Natural killer cell (primary cell): ENCODE measurements around the gene EXOSC1. TPM values are rescaled to one million over a fixed set of nuclear protein-coding genes. Genes with fewer than 3 reads are reported as not detected.

ENCODE experiments used
- ATAC-seq, 3 donors: fragments of 150-1000 bp in 2 of 3; fragments of 200-7000 bp in 1 of 3; cut with Tn5 transposase; 1 replicate in 1 of 3; 2 replicates in 2 of 3; pipeline ENCODE4 v1.10.0; 2021; ENCODE audit warnings: mild to moderate bottlenecking in 2 of 3, moderate library complexity in 2 of 3
- DNase-seq, 2 donors: peaks; one replicate each; pipeline versions ENCODE4 v3.0.0 to v3.0.0-alpha.2; 2013 to 2021; ENCODE audit warnings: mixed read lengths in 1 of 2
- H3K27ac ChIP-seq: one replicate; pipeline ENCODE4 v1.5.1; 2013; ENCODE audit warnings: mild to moderate bottlenecking, low read length
- H3K27me3 ChIP-seq: one replicate; pipeline ENCODE4 v1.6.1; 2013; ENCODE audit warnings: low read length; ENCODE audit not compliant: control insufficient read depth, insufficient read depth
- H3K36me3 ChIP-seq: one replicate; pipeline ENCODE4 v1.6.1; 2013; ENCODE audit warnings: low read length; ENCODE audit not compliant: control insufficient read depth, insufficient read depth
- H3K4me1 ChIP-seq: one replicate; pipeline ENCODE4 v1.6.1; 2013; ENCODE audit warnings: low read length; ENCODE audit not compliant: control insufficient read depth, insufficient read depth
- H3K4me3 ChIP-seq: one replicate; pipeline ENCODE4 v1.5.1; 2013; ENCODE audit warnings: low read length
- H3K9me3 ChIP-seq: one replicate; pipeline ENCODE4 v1.6.1; 2013; ENCODE audit warnings: low read length; ENCODE audit not compliant: control insufficient read depth, insufficient read depth
- H3K27ac Mint-ChIP-seq, 2 donors: one replicate each; pipeline ENCODE4 v1.8.0; 2022; ENCODE audit warnings: mild to moderate bottlenecking in 2 of 2, mixed read lengths in 2 of 2, moderate library complexity in 1 of 2
- H3K27me3 Mint-ChIP-seq, 2 donors: one replicate each; pipeline ENCODE4 v1.8.0; 2022; ENCODE audit warnings: low read depth in 2 of 2, mixed read lengths in 2 of 2
- H3K36me3 Mint-ChIP-seq: one replicate; pipeline ENCODE4 v1.8.0; 2022; ENCODE audit warnings: mixed read lengths
- H3K4me1 Mint-ChIP-seq, 2 donors: one replicate each; pipeline ENCODE4 v1.8.0; 2022; ENCODE audit warnings: mixed read lengths in 2 of 2
- H3K4me3 Mint-ChIP-seq: one replicate; pipeline ENCODE4 v1.8.0; 2022; ENCODE audit warnings: mild to moderate bottlenecking, moderate library complexity, mixed read lengths
- H3K9me3 Mint-ChIP-seq, 2 donors: one replicate each; pipeline ENCODE4 v1.8.0; 2022; ENCODE audit warnings: mixed read lengths in 2 of 2
- CTCF ChIP-seq: fragments of 200-600 bp; IDR thresholded peaks from one replicate; pipeline ENCODE4 v1.8.0; 2022; ENCODE audit warnings: antibody characterized with exemption
- WGBS: methylation state at CpG from one replicate; pipeline ENCODE4 v1.1.7; 2013; ENCODE audit warnings: missing lambda C conversion rate; ENCODE audit not compliant: insufficient coverage; 5-methylcytosine and 5-hydroxymethylcytosine counted together
- intact Hi-C: fragments of 100-400 bp; cut with micrococcal nuclease; formaldehyde crosslinking; loops from one replicate; pipeline ENCODE4 v1.14.2; 2022
- total RNA-seq, 4 donors: library from RNA; stranded (reverse); fragments of 120-200 nt in 1 of 4; gene quantifications; one replicate each; pipeline versions ENCODE4 v1.2.3 to v1.2.4, GENCODE V29; 2013 to 2022

EXOSC1 gene
- total RNA-seq, 3 donors from 2014 or later (not counting 1 experiment from before 2014, with no cell fraction given): 36.9 to 44.4 (median 37.6) TPM

GRCh38 chr10:97454330-97455036, 8.7 kb upstream of the EXOSC1 start:
- ATAC-seq (no peak), DNase-seq (peak in 1 of 2 donors; percentile 20)
- Mint-ChIP-seq H3K4me1 (peaks cover 8% of the 10 kb centered on the region in 2 donors), H3K27ac (peak overlapping the region; percentile 5 to 15), H3K9me3 (no peaks in the 10 kb centered on the region), H3K4me3 (no peak overlapping the region), H3K36me3 (peaks cover 13% of the 10 kb centered on the region), H3K27me3 (no peaks in the 10 kb centered on the region)
- intact Hi-C loops: no loop called here
- Histone ChIP-seq H3K27me3 (no peaks in the 10 kb centered on the region), H3K4me1 (no peaks in the 10 kb centered on the region), H3K9me3 (no peaks in the 10 kb centered on the region), H3K27ac (no peak overlapping the region), H3K36me3 (peaks cover 41% of the 10 kb centered on the region), H3K4me3 (no peak overlapping the region)
- TF ChIP-seq CTCF: no peak
- 83% methylated on average over 2 of the region's 3 CpGs for WGBS

DNA sequence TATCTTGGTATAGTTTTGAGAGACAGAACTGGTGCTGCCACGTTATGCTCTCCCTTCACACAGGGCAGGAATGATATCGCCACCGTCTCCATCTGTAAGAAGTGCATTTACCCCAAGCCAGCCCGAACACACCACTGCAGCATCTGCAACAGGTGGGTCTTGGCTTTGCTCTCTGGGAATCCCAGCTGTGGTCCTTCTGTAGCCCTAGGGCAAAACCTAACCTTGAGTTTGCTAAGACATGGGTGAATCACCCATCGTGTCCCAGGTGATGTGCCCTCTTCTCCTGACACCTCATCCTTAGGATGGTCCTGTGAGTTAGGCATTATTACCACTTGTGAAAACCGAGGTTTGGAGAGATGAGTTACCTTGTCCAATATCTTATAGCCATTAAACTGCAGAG, 6.5 kb upstream of the EXOSC1 start:
- Mint-ChIP-seq H3K27me3 (no peaks in the 10 kb centered on the region), H3K9me3 (no peaks in the 10 kb centered on the region), H3K36me3 (no peaks in the 10 kb centered on the region), H3K4me3 (no peak overlapping the region), H3K4me1 (peaks cover 17 to 19% of the 10 kb centered on the region in 2 donors), H3K27ac (no peak overlapping the region)
- DNase-seq (no peak), ATAC-seq (no peak)
- intact Hi-C loops: no loop called here
- 97% methylated on average over 6 of the region's 6 CpGs for WGBS
- TF ChIP-seq CTCF: no peak
- Histone ChIP-seq H3K4me1 (peaks cover 1% of the 10 kb centered on the region), H3K9me3 (no peaks in the 10 kb centered on the region), H3K36me3 (peaks cover 24% of the 10 kb centered on the region), H3K4me3 (no peak overlapping the region), H3K27me3 (no peaks in the 10 kb centered on the region), H3K27ac (no peak overlapping the region)

DNA sequence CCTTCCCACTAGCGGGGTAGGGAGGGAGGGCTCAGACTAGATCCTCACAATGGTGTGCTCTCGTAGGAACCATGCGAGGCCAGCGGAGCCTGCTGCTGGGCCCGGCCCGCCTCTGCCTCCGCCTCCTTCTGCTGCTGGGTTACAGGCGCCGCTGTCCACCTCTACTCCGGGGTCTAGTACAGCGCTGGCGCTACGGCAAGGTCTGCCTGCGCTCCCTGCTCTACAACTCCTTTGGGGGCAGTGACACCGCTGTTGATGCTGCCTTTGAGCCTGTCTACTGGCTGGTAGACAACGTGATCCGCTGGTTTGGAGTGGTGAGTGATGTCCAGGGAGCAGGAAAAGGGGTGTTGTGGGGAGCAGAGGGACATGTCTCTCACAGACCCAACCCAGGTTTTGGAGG, 5.8 kb upstream of the EXOSC1 start:
- H3K27me3 ChIP-seq: no peaks in the 10 kb centered on the region
- no peaks in the 10 kb centered on the region for H3K9me3 Mint-ChIP-seq
- WGBS: 97% methylated on average over 17 of the region's 17 CpGs
- peaks cover 17 to 19% of the 10 kb centered on the region in 2 donors for H3K4me1 Mint-ChIP-seq
- H3K27me3 Mint-ChIP-seq: no peaks in the 10 kb centered on the region
- no peak for ATAC-seq
- no peak overlapping the region for H3K4me3 Mint-ChIP-seq
- TF ChIP-seq CTCF: no peak
- H3K4me3 ChIP-seq: no peak overlapping the region
- no peak overlapping the region for H3K27ac ChIP-seq
- no peak overlapping the region for H3K27ac Mint-ChIP-seq
- peaks cover 18% of the 10 kb centered on the region for H3K36me3 ChIP-seq
- no peaks in the 10 kb centered on the region for H3K9me3 ChIP-seq
- intact Hi-C loops: no loop called here
- peaks cover 8% of the 10 kb centered on the region for H3K4me1 ChIP-seq
- no peak for DNase-seq
- no peaks in the 10 kb centered on the region for H3K36me3 Mint-ChIP-seq

DNA sequence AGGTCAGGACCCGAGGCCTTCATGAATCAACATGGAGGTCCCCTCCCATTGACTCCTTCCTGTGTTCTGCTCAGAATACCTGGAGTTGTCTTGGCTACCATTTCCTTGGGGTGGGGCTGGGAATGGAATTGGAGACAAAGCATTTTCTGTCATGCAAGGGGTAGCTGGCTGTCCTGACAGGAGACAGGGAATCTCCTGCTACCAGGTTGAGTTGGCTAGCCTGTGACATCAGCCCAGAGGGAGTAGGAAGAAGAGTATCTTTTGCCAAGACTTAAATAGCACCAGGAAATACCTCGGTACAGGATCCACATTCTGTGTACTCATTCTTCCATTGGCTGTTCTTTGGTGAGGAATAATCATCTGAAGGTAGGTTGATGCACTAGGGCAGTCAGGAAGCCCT, 5.0 kb upstream of the EXOSC1 start:
- no peak overlapping the region for H3K27ac ChIP-seq
- H3K27ac Mint-ChIP-seq: no peak overlapping the region
- WGBS: 98% methylated on average over 2 of the region's 2 CpGs

More for the DNA sequence above, 5.0 kb upstream of the EXOSC1 start:
- DNase-seq (no peak), ATAC-seq (no peak)
- H3K9me3 Mint-ChIP-seq: no peaks in the 10 kb centered on the region
- peaks cover 21 to 25% of the 10 kb centered on the region in 2 donors for H3K4me1 Mint-ChIP-seq
- H3K27me3 ChIP-seq: no peaks in the 10 kb centered on the region
- H3K36me3 Mint-ChIP-seq: no peaks in the 10 kb centered on the region
- peaks cover 13% of the 10 kb centered on the region for H3K4me1 ChIP-seq
- intact Hi-C loops: no loop called here
- TF ChIP-seq CTCF: no peak
- no peak overlapping the region for H3K4me3 ChIP-seq
- no peak overlapping the region for H3K4me3 Mint-ChIP-seq
- H3K27me3 Mint-ChIP-seq: no peaks in the 10 kb centered on the region
- H3K36me3 ChIP-seq: peaks cover 10% of the 10 kb centered on the region
- no peaks in the 10 kb centered on the region for H3K9me3 ChIP-seq
